Measurements from ENCODE around the gene TUB. TPM values are rescaled to one million over a fixed set of nuclear protein-coding genes. Genes with fewer than 3 reads are reported as not detected.

The TUB gene
- polyA plus RNA-seq, 1 of the 3 experiments (the other 2 are of a cell fraction): 11.3 TPM

DNA sequence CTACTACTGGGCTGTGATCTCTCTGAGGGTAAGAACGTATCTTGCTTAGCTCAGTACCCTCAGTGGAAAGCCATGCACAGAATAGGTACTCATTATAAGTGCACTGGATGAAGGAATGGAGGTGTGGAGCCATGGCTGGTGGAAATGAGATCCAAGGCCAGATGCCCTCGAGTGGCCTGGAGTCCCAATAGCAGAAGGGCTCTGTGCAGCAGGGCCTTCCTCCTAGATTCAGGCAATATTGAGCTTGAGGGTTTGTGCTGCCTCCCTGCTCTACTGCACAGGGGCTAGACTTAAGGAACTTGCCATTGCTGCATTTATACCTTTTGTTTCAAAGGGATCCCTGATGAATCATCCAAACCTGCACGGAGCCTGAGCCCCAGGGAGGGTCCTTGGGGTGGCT lies 33.6 kb upstream of the TUB start:
- ChIA-PET POLR2A (no interaction called here), CTCF (interaction anchor here (0.9 to 2.8 kb wide), 7 partner anchors 9 to 43 kb away, joined by 3 to 21 read pairs (median 4); no protein-coding TSS in a partner anchor)
- Histone ChIP-seq H3K27ac (ENCODE audit: low read depth in 2 of 2, low read length in 1 of 2) (no peak overlapping the region), H2AFZ (ENCODE audit: low read depth) (no peak overlapping the region), H3K9me2 (no peaks in the 10 kb centered on the region), H3K36me3 (replicated peaks in 1 of 2; ENCODE audit: control insufficient read depth in 1 of 2, insufficient read depth in 2 of 2, low read length in 1 of 2) (no peaks in the 10 kb centered on the region), H3K79me2 (ENCODE audit: insufficient read depth) (no peaks in the 10 kb centered on the region), H3K4me3 (ENCODE audit: low read depth in 2 of 2, low read length in 1 of 2) (no peak overlapping the region), H3K9ac (no peak overlapping the region), H3K4me1 (ENCODE audit: control insufficient read depth in 1 of 2, insufficient read depth in 2 of 2, low read depth in 1 of 2, low read length in 1 of 2) (no peaks in the 10 kb centered on the region; a peak in 1 of 4 replicates), H4K20me1 (ENCODE audit: insufficient read depth) (no peaks in the 10 kb centered on the region), H3F3A (replicated peaks; ENCODE audit: insufficient read depth) (no peaks in the 10 kb centered on the region), H3K9me3 (no peaks in the 10 kb centered on the region), H3K27me3 (ENCODE audit: insufficient read depth) (no peaks in the 10 kb centered on the region), H3K4me2 (no peak overlapping the region)
- WGBS (ENCODE audit: low lambda C conversion rate): 42% methylated on average over 3 of the region's 3 CpGs
- DNase-seq: no peak
- no peak for TF ChIP-seq SMC3 (IDR thresholded peaks at IDR 0.05; ENCODE audit: low read depth, low read length)
- TF ChIP-seq EP300 (IDR thresholded peaks at IDR 0.05; ENCODE audit: borderline replicate concordance in 1 of 2, low read depth in 1 of 2, low read length in 1 of 2): no peak
- no peak for TF ChIP-seq RAD21 (IDR thresholded peaks at IDR 0.05; ENCODE audit: low read length)
- no peak for TF ChIP-seq SIN3A (IDR thresholded peaks at IDR 0.05; ENCODE audit: borderline replicate concordance, low read depth, low read length)
- TF ChIP-seq IRF3 (IDR thresholded peaks at IDR 0.05; ENCODE audit: low read depth, low read length): no peak
- no peak for TF ChIP-seq FOSL2 (IDR thresholded peaks at IDR 0.05; ENCODE audit: borderline replicate concordance, low read depth)
- TF ChIP-seq TAF1 (IDR thresholded peaks at IDR 0.05; ENCODE audit: borderline replicate concordance, low read depth, low read length): no peak
- no peak for TF ChIP-seq RFX5 (IDR thresholded peaks at IDR 0.05; ENCODE audit: low read length)
- TF ChIP-seq, protein P1, sequence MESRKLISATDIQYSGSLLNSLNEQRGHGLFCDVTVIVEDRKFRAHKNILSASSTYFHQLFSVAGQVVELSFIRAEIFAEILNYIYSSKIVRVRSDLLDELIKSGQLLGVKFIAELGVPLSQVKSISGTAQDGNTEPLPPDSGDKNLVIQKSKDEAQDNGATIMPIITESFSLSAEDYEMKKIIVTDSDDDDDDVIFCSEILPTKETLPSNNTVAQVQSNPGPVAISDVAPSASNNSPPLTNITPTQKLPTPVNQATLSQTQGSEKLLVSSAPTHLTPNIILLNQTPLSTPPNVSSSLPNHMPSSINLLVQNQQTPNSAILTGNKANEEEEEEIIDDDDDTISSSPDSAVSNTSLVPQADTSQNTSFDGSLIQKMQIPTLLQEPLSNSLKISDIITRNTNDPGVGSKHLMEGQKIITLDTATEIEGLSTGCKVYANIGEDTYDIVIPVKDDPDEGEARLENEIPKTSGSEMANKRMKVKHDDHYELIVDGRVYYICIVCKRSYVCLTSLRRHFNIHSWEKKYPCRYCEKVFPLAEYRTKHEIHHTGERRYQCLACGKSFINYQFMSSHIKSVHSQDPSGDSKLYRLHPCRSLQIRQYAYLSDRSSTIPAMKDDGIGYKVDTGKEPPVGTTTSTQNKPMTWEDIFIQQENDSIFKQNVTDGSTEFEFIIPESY (IDR thresholded peaks at IDR 0.05; ENCODE audit: borderline replicate concordance, low read depth): no peak
- TF ChIP-seq NRF1 (IDR thresholded peaks at IDR 0.05; ENCODE audit: low read depth, low read length): no peak
- TF ChIP-seq GATA2 (CRISPR knock-in tag; IDR thresholded peaks at IDR 0.05): no peak
- no peak for TF ChIP-seq TEAD4 (IDR thresholded peaks at IDR 0.05; ENCODE audit: borderline replicate concordance, insufficient read depth)
- TF ChIP-seq GABPA (IDR thresholded peaks at IDR 0.05; ENCODE audit: low read depth): no peak
- TF ChIP-seq, protein P2, sequence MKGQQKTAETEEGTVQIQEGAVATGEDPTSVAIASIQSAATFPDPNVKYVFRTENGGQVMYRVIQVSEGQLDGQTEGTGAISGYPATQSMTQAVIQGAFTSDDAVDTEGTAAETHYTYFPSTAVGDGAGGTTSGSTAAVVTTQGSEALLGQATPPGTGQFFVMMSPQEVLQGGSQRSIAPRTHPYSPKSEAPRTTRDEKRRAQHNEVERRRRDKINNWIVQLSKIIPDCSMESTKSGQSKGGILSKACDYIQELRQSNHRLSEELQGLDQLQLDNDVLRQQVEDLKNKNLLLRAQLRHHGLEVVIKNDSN (IDR thresholded peaks at IDR 0.05; ENCODE audit: borderline replicate concordance, low read depth): no peak
- TF ChIP-seq RCOR1 (IDR thresholded peaks at IDR 0.05; ENCODE audit: low read length): no peak
- no peak for TF ChIP-seq NFIC (IDR thresholded peaks at IDR 0.05; ENCODE audit: borderline replicate concordance)

All from SK-N-SH (cell line).